ENCODE measurements around the gene SOCS1. TPM values are rescaled to one million over a fixed set of nuclear protein-coding genes. Genes with fewer than 3 reads are reported as not detected.

The SOCS1 gene
- total and polyA plus RNA-seq, 2 of the 8 experiments (the other 6 are each of a cell fraction or from before 2014, with no cell fraction given) = 21.0 to 48.9 TPM

DNA sequence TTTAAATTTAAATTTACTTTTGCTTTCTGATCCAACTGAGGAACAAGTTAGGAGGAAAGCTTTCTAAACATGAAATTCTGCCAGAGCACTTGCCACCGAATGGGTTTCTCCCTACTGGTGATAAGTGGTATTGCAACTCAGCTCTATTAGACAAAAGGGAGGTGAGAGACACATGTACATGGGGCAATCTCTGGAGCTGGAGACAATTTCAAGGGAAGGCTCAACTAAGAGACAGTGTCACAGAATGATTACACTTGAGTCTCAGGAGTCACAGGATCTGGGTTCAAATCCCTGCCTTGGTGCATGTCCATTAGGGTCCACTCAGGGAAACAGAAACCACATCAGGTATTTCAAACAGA lies 37.4 kb downstream of the SOCS1 start:
- CTCF ChIA-PET (ENCODE audit: partially characterized antibody) = interaction anchor here (0.6 to 4.5 kb wide), 32 partner anchors 9 to 248 kb away, joined by 3 to 28 read pairs (median 4); no protein-coding TSS in a partner anchor
- no peak for FAIRE-seq

More for the DNA sequence above, 37.4 kb downstream of the SOCS1 start:
- TF ChIP-seq, protein P1, sequence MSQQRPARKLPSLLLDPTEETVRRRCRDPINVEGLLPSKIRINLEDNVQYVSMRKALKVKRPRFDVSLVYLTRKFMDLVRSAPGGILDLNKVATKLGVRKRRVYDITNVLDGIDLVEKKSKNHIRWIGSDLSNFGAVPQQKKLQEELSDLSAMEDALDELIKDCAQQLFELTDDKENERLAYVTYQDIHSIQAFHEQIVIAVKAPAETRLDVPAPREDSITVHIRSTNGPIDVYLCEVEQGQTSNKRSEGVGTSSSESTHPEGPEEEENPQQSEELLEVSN (IDR thresholded peaks at IDR 0.05) = no peak
- TF ChIP-seq RAD21 (IDR thresholded peaks at IDR 0.05 in 1 of 2, conservative IDR thresholded peaks at IDR 0.05 in 1 of 2; ENCODE audit: low read depth in 2 of 2, low read length in 2 of 2) (peak in 1 of 2 experiments; percentile 16; a peak in 1 of 4 replicates), KDM1A (IDR thresholded peaks at IDR 0.05; ENCODE audit: borderline replicate concordance, low read length) (peak; percentile 19; the same call in 1 of the 2 replicates), CBX5 (IDR thresholded peaks at IDR 0.05; ENCODE audit: low read depth, low read length) (no peak), ZNF274 (IDR thresholded peaks at IDR 0.05; ENCODE audit: borderline replicate concordance, extremely low read depth, low read length) (no peak), HDAC2 (IDR thresholded peaks at IDR 0.05; ENCODE audit: borderline replicate concordance in 1 of 2, low read depth in 2 of 2, low read length in 2 of 2) (0 out of 4 replicates have a peak, but pooled peaks of 1 of the 2 experiments have one; percentile 46)
- TF ChIP-seq, protein P2, sequence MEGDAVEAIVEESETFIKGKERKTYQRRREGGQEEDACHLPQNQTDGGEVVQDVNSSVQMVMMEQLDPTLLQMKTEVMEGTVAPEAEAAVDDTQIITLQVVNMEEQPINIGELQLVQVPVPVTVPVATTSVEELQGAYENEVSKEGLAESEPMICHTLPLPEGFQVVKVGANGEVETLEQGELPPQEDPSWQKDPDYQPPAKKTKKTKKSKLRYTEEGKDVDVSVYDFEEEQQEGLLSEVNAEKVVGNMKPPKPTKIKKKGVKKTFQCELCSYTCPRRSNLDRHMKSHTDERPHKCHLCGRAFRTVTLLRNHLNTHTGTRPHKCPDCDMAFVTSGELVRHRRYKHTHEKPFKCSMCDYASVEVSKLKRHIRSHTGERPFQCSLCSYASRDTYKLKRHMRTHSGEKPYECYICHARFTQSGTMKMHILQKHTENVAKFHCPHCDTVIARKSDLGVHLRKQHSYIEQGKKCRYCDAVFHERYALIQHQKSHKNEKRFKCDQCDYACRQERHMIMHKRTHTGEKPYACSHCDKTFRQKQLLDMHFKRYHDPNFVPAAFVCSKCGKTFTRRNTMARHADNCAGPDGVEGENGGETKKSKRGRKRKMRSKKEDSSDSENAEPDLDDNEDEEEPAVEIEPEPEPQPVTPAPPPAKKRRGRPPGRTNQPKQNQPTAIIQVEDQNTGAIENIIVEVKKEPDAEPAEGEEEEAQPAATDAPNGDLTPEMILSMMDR (IDR thresholded peaks at IDR 0.05; ENCODE audit: control extremely low read depth in 1 of 3, insufficient read depth in 1 of 3, low read depth in 1 of 3, low read length in 3 of 3) = peak in 1 of 3 experiments; percentile 49; a peak in 2 of 4 replicates
- H3K9ac ChIP-seq (replicated peaks in 1 of 4; ENCODE audit: extremely low read depth in 1 of 4, low read depth in 3 of 4, low read length in 3 of 4) = no peak overlapping the region
- H2BK5ac ChIP-seq (ENCODE audit: low read depth, low read length) = no peak overlapping the region
- no peak overlapping the region for H2BK12ac ChIP-seq (ENCODE audit: low read depth, low read length)
- no peaks in the 10 kb centered on the region for H3K27me3 ChIP-seq (replicated peaks in 1 of 4; ENCODE audit: control insufficient read depth in 3 of 4, extremely low read depth in 1 of 4, insufficient read depth in 3 of 4, low read length in 3 of 4)
- H4K91ac ChIP-seq (replicated peaks; ENCODE audit: insufficient read length, low read length) = no peak overlapping the region
- no peak overlapping the region for H3K23ac ChIP-seq (ENCODE audit: insufficient read length)
- no peaks in the 10 kb centered on the region for H4K20me1 ChIP-seq (replicated peaks in 1 of 2; ENCODE audit: control insufficient read depth in 1 of 2, insufficient read depth in 2 of 2, low read length in 2 of 2)
- no peak overlapping the region for H3K27ac ChIP-seq (ENCODE audit: low read depth, low read length)
- no peak overlapping the region; a peak in 1 of 8 replicates for H3K4me3 ChIP-seq (ENCODE audit: extremely low read depth in 1 of 4, insufficient read depth in 2 of 4, low read depth in 3 of 4, low read length in 4 of 4)
- H4K8ac ChIP-seq (ENCODE audit: extremely low read depth, insufficient read depth, low read length) = no peak overlapping the region
- H3K56ac ChIP-seq (replicated peaks; ENCODE audit: insufficient read length, low read depth, low read length) = no peak overlapping the region
- no peak overlapping the region for H3K4me2 ChIP-seq (ENCODE audit: insufficient read depth in 1 of 2, low read depth in 2 of 2, low read length in 2 of 2)
- POLR2A ChIA-PET (ENCODE audit: partially characterized antibody) = interaction anchor here (0.9 to 1.6 kb wide), 2 partner anchors 12 to 37 kb away, joined by 3 to 7 read pairs; partner anchors contain the start of gene SOCS1
- H3K79me2 ChIP-seq (ENCODE audit: control insufficient read depth in 1 of 2, insufficient read depth in 2 of 2, low read length in 2 of 2) = no peaks in the 10 kb centered on the region
- WGBS, 2 experiments (ENCODE audit: extremely low coverage in 1 of 2, insufficient coverage in 1 of 2, insufficient read length in 1 of 2, insufficient replicate concordance in 2 of 2, low coverage in 1 of 2, low lambda C conversion rate in 2 of 2, missing lambda C conversion rate in 1 of 2) = 94% methylated on average over 1 of the region's 1 CpG; no CpG with 5 or more reads in 1 of the 2 experiments
- H4K5ac ChIP-seq (ENCODE audit: insufficient read length, low read depth, low read length) = no peak overlapping the region
- no peak overlapping the region for H3K14ac ChIP-seq (ENCODE audit: insufficient read length)
- H2AK5ac ChIP-seq (ENCODE audit: low read depth, low read length) = no peak overlapping the region
- H3K18ac ChIP-seq (ENCODE audit: extremely low read depth, low read length) = no peak overlapping the region
- DNase-seq (ENCODE audit: low read depth in 1 of 2, low spot score in 2 of 2) = no peak
- peaks cover 3% of the 10 kb centered on the region; the same call in 1 of the 2 replicates for H3K23me2 ChIP-seq (ENCODE audit: low read depth, low read length)
- H3K79me1 ChIP-seq (ENCODE audit: low read depth, low read length) = no peaks in the 10 kb centered on the region
- H3K9me3 ChIP-seq (ENCODE audit: insufficient read depth in 2 of 2, low read depth in 1 of 2, low read length in 1 of 2) = peaks cover 12 to 19% of the 10 kb centered on the region in 2 experiments
- H3K4ac ChIP-seq (replicated peaks; ENCODE audit: insufficient read length, low read depth, low read length) = no peak overlapping the region
- H2AFZ ChIP-seq (ENCODE audit: low read length) = no peak overlapping the region
- no peak overlapping the region for H2BK20ac ChIP-seq (ENCODE audit: low read length)
- H3K4me1 ChIP-seq (replicated peaks in 1 of 4; ENCODE audit: control insufficient read depth in 3 of 4, insufficient read depth in 4 of 4, low read length in 3 of 4) = no peaks in the 10 kb centered on the region
- H2BK120ac ChIP-seq (replicated peaks; ENCODE audit: low read depth, low read length) = no peak overlapping the region
- H3K36me3 ChIP-seq (ENCODE audit: control insufficient read depth in 2 of 4, insufficient read depth in 4 of 4, low read length in 3 of 4) = peaks cover 0 to 3% (median 0%) of the 10 kb centered on the region in 4 experiments; a peak in 1 of 8 replicates
- no peak overlapping the region for H2BK15ac ChIP-seq (ENCODE audit: low read length)

All from H1 (cell line).